Hypothalamus (tissue), 51 donors: ENCODE results near the gene GPR137.

ENCODE experiments used
- DNase-seq, 51 donors: peaks; one replicate each; lab custom pipeline; 2025; lab: John Stamatoyannopoulos, UW

The GPR137 gene

DNA sequence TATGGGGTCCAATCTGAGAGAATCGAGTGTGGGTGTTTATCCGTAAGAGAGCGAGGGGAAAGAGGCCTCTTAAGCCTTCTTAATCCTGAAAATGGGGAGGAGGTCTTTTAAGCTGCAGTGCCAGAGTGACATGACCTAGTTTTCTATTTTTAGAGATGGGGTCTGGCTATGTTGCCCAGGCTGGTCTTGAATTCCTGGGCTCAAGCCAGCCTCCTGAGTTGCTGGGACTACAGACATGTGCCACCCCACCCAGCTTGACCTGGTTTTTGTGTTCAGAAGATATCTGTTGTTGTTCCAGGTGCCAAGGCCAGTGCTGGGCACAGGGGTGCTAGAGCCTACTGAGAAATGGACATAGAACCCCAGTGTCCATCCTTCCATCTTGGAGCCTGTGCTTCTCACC lies 2.6 kb upstream of the GPR137 start:
- DNase-seq = no peak

DNA sequence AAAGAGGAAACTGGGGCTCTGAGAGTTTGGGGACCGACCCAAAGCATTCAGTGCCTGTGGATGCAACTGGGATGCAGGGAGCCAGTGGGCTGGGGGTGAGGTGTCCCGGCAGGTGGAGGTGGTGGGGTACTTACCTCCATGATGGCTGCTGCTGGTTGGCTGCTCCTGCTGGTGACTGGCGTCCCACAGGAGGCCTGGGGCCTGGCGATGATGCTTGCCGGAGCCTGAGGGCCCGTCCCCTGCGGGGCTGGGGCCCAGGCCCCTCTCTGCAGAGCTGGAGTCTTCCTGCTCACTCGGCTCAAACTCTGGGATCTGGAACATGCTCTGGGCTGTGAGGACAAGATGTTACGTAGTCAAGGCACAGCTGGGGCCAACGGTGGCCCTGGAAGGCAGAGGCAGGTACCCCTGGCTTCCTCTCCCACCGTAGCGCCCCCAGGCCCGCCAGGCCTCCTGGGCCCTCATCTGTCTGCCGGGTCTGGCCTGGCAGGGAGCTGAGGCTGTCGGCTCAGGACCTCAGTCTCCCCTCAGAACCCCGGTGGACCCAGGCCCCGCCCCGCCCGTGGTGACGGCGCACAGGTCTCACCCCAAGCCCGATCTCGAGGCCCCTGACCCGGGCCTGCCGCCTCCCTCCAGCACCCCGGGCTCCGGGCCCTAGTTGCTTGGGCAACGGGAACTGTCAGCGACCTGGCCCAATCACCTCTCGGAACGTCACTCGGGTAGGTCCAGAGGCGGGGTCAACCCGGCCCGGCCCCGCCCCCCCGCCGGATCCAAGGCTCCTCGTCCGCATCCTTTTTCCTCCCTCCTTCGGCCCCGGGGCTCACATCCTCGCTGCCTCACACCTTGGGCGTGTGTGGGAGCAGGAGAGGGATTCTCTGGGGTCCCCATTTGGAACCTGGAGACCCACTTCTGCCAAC lies 1.3 kb upstream of the GPR137 start, which contains the start of gene BAD:
BAD (minus strand) TSS at position 618 of the 914 bp plus-strand sequence; CDS start at position 321, 297 bp downstream.
- peak; percentile 59 to 99 (median 94) for DNase-seq

GRCh38 chr11:64285885-64286800 lies 495 bp downstream of the GPR137 start:
- DNase-seq = no peak

DNA sequence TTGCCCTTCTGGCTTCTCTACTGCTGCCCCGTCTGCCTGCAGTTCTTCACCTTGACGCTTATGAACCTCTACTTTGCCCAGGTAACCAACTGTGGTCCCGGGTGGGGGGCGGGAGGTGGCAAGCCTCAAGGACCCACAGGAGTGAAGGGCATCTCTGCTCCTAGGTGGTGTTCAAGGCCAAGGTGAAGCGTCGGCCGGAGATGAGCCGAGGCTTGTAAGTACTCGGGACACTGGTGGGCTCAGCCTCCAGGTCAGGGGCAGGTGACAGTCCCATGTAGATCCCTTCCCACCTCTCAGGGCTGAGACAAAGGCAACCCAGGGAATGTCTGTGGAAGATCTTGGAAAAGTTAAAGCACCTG lies 1.1 kb downstream of the GPR137 start:
- DNase-seq = no peak

DNA sequence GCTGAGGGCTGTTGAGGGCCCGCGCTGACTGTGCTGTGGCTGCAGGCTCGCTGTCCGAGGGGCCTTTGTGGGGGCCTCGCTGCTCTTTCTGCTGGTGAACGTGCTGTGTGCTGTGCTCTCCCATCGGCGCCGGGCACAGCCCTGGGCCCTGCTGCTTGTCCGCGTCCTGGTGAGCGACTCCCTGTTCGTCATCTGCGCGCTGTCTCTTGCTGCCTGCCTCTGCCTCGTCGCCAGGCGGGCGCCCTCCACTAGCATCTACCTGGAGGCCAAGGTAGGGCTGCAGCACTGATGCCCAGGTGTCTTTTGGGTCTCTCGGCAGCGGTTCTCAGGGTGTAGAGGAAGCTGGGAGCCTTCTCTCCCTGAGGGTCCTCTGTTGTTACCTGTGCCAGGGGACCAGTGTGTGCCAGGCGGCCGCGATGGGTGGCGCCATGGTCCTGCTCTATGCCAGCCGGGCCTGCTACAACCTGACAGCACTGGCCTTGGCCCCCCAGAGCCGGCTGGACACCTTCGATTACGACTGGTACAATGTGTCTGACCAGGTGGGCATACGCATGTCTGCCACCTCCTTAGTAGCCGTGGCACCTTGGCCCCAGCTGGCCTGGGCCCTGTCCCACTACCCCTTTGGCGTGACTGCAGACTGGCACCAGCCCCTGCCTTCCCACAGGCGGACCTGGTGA lies 2.2 kb downstream of the GPR137 start:
- no peak for DNase-seq

GRCh38 chr11:64288353-64288750 lies 2.7 kb downstream of the GPR137 start:
- no peak for DNase-seq

DNA sequence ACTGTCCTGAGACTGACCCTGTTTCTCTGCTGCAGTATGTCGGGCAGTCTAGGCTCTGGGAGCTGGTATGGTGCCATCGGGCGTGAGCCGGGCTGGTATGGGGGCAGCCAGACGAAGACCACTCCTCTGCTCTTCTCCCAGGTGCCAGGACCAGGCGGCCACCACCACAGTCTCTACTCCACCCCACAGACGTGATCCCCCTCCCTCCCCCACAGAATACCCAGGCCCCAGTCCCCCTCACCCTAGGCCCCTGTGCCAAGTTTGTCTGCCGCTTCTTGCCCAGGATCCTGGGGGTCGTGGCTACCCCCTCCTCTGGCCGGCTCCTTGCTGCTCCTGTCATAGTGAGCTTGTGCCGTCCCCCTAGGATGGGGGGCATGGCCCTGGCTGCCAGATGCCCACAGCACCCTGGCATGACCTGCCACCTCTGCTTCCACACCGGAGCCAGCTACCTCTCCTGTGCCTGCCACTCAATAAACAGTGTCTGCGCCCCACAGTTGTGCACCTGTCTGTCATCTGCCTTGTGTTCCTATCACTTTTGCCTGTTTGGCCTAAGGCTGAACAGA lies 3.4 kb downstream of the GPR137 start:
- DNase-seq = no peak

DNA sequence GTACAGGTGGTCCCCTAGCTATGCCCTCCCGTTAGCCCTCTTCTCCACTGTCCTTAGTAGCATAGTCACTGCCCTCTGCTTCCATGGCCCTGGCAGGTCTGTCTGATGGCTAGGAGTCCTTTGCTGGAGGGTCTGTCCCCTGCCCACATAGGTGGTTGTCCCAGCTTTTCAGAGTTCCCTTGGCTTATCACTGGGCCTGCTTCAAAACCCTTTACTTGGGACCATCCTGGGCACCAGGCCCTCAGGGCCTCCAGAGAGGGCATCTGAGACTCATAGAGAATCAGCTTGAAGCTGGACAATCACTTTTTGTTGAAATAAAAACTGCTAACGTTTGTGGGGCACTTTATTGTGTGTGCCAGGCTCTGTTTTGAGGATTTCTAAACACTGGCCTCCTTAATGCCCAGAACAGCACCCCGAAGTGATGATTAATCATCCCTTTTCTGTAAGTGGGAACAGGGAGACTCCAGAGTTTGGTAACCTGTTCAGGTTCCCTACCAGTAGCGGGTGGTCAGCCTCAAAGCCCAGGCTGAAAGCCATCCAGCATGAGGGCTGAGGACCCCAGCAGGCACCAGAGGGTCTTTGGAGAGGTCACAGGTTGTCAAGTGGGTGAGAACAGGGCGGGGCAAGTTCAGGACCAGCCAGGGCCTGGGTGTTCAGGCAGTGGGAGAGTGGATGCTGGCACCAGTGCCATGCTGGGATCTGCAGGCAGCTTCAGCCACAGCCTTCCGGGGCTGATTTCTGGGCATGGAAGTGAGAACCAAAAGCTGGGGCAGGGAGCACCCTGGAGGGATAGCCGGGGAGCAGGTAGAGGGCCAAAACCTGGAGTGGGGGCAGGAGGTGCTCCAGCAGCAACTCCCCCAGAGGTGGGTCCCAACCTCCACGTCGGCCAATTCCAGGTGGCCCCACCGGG lies 5.0 kb downstream of the GPR137 start:
- no peak for DNase-seq

DNA sequence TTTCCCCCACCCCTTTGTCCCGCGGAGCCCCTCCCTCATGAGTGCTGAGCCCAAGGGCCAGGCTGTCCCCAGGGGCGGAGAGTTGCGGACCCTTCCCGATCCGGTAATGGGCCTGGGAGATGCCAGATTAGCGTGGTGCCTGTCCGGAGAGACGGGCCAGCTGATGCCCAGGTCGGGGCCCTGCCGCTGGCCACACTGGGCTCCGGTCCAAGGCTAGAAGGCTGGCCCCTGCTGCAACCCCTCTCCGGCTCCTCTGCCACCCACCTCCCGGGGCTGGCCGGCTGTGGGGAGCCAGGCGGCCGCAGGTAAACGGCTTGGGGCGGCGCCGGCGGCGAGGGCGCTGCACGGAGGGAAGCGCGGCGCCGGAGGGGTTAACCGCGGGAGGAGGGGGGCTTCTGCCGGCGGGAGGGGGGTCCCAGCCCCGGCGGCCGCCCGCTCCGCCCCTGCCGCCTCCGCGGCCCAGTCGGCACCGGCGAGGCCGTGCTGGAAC lies 5.7 kb downstream of the GPR137 start, which contains the start of gene KCNK4:
KCNK4 (plus strand) TSS at position 41 of the 490 bp plus-strand sequence. CDS start 1,717 bp downstream, outside the sequence.
- no peak for DNase-seq

DNA sequence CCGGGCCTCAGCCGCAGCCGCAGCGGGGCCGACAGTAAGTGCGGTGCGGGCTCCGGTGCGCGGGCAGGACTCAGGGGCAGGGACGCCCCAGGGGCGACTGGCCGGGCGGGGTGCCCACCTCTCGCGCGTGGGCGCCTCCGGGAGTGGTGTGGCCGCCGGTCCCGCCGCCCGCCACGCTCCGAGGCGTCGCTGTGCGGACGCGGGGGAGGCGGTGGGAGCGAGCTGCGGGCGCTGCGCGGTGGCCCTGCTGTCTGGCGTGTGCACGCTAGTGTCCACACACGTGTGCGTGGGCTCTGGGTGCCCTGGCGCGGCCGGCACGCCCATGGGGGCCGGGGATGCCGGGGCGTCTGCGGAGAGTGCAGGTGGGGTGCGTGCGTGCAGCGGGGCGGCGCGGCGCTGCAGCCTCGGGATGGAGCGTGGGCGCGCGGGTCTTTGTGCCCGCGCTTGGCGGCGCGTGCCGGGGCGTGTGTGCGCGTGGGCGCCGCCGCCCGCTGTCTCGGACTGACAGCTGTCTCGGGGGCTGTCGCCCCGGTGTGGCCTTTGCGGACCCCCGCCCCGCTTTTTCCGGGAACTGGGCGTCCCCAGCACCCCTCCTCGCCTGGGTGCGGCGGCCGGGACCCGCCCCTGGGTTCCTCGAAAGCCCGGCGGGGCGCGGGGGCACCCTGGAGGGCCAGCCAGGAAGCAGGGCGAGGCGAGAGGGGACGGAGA lies 6.3 kb downstream of the GPR137 start:
- peak in 5 of 51 donors; percentile 12 to 48 (median 39) for DNase-seq

DNA sequence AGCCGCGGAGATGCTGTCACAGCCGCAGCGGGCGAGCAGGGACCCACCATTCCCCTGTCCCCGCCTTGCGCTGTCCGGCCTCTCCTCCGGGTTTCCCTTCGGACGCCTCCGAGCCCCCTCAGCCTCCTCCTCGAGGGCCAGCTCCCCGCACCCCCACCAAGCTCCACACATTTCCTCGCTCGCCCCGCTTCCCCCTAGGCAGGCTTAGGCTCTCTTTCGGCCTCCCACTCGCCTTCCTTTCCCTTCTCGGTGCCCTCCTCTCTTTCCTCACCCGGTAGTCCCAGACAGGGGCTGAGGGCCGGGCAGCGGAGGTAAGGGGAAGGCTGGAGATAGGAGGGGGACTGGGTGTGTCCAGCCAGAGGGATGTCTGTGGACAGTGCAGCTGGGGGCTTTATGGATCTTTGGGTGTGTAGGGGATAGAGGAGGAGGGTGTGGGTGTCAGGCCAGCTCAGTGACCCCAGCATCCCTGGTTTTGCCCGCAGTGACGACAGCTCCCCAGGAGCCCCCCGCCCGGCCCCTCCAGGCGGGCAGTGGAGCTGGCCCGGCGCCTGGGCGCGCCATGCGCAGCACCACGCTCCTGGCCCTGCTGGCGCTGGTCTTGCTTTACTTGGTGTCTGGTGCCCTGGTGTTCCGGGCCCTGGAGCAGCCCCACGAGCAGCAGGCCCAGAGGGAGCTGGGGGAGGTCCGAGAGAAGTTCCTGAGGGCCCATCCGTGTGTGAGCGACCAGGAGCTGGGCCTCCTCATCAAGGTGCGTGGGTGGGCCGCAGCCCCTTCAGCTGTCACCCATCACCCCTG lies 7.0 kb downstream of the GPR137 start:
- peak in 1 of 51 donors; percentile 26 for DNase-seq

DNA sequence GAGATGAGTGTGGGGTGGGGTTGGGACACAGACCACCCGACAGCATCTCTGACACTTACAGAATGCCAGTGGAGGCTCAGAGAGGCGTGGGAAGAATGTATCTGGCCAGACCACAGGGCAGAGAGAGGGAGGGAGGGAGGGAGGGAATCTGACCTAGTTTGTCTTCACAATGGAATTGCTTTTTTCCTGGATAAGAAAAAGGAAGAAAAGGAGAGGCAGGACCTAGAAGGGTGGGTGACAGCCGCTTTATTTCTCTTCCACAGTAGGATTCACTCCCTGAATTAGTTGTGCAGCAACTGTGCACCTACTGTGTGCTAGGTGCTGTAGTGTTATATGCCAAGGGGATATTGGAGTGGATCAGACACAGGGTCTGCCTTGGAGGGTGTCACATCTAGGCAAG lies 9.1 kb downstream of the GPR137 start:
- DNase-seq = no peak

DNA sequence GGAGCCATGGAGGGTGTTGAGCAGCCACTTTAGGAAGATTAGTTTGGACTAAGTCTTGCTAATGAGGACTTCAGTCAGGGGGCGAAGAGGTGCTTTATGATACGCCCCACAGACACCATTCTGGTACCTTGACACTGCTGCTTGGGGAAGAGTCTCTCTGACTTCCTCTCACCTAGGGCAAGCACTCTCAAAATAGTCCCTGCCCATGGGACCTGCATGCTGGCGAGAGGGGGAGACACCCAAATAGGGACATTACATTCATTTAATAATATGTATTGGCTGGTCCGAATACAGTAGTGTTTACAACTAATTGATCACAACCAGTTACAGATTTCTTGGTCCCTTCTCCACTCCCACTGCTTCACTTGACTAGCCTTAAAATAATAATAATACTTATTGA lies 10.1 kb downstream of the GPR137 start:
- DNase-seq = no peak

GRCh38 chr11:64296236-64296635 lies 10.6 kb downstream of the GPR137 start:
- no peak for DNase-seq

- no peak for DNase-seq
Observed at GRCh38 chr11:64296830-64297698, 11.4 kb downstream of the GPR137 start.

- no peak for DNase-seq
Observed at GRCh38 chr11:64297699-64298358, 12.2 kb downstream of the GPR137 start.
